Measurements from ENCODE around the gene TSPAN9.
"Not testable (repeated sequence)": the region's sequence is repeated elsewhere in the genome, so short reads cannot be mapped to it uniquely, and the experiment has no call there.

The TSPAN9 gene

DNA sequence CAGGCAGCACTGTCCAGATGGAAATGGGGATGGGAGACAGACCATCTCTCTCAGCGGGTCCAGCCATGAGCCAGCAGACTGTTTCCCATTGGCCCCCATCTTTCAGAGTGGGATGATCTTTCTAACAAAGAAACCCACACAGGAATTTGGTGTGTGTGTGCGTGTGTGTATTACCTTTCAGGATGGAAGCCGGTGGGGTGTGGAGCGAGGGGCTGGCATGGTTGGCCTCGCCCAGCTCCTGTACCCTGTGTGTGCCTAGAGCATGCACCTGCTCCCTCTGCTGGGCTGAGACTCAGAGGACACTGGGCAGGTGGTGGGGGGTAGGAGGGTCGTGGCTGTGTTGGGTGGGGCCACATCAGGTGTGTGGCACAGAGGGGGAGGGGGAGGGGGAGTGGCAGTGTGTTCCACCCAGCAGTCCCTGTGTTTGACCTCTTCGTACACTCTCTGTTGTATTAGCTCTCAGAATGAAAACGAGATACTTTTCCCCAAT lies 33.0 kb upstream of the TSPAN9 start:
- DNase-seq (ENCODE audit: low read depth in 3 of 3): no peak

DNA sequence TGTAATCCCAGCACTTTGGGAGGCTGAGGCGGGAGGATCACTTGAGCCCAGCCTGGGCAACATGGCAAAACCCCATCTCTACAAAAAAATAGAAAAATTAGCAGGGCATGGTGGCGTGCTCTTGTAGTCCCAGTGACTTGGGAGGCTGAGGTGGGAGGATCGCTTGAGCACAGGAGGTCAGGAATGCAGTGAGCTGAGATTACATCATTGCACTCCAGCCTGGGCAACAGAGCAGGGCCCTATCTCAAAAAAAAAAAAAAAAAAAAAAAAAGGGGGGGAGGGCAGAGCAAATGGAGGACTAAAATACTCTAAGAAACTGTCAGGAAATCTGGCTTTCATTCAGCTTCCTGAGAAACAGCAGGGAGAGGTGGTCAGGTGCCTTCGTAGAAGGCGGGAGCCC lies 31.7 kb upstream of the TSPAN9 start:
- no peak for DNase-seq (ENCODE audit: low read depth in 3 of 3)

DNA sequence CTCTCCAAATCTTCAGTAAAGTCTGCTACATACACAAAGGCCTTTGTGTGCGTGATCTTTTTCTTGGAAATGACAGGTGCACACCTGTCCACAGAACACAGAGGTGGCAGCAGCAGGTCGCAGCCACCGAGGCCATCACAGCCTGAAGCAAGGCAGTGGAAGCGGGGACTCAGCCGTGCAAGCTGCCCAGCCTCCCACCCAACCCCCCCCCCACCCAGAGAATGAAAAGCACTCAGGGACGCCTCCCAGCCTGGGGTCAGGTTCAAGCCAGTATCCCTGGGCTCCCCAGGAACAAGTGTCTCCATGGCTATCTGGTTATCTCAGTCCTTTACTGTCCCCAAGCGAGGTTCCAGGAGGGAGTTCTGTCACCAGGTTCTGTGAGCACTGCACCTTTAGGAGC lies 31.2 kb upstream of the TSPAN9 start:
- no peak for DNase-seq (ENCODE audit: low read depth in 3 of 3)

DNA sequence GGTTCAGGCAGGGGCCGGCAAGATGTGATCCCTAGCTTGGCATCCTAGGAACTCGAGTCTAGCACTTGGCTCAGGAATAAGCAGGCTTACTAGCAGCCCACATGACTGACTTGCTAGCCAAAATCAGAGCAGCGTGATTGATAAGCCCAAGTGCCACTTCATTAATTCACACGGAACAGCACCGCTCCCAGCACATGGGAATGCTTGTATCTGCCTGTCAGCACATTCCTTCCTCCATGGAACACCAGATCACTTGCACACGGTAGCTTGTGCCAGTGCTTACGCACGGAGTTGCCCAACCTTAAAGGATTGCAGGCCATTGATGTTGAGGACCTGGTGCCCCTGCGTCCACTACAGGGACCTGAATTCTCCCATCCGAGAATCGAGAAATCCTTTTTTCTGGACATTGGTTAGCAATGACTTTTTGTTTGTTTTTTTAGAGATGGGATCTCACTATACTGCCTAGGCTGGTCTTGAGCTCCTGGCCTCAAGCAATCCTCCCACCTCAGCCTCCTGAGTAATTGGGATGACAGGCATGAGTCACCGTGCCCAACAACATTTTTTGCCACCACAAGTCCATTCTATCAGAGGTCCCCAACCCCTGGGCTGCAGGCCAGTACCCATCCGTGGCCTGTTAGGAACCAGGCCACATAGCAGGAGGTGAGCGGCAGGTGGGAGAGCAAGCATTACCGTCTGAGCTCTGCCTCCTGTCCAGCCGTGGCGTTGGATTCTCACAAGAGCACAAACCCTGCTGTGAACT lies 30.6 kb upstream of the TSPAN9 start:
- no peak for DNase-seq (ENCODE audit: low read depth in 3 of 3)

DNA sequence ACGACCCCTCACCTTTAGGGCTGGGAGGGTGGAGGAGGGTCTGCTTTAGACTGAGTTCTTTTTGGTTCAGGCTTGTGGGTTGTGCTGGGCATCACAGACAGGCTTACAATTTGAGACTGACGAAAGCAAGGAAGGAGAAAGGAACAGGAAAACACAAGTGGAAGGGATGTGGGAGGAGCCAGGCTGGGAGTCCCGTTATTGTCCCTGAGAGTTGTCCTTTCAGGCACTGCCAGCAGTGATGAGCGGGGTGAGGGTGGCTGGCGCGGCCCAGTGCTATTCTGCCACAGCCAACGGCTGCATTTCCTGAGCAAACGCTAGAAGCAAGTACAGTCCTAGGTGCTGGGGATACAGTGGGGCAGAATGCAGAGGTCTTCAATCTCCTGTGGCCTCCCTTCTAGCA lies 29.2 kb upstream of the TSPAN9 start:
- DNase-seq (ENCODE audit: low read depth in 3 of 3): no peak

DNA sequence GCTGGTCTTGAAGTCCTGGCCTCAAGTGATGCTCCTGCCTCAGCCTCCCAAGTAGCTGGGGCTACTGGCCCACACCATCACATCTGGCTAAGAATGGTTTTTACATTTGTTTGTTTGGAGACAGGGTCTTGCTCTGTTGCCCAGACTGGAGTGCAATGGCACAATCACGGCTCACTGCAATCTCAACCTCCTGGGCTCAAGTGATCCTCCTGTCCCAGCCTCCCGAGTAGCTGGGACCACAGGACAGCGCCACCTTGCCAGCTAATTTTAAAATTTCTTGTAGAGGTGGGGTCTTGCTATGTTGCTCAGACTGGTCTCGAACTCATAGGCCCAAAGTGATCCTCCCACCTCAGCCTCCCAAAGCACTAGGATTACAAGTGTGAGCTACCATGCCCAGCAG lies 28.6 kb upstream of the TSPAN9 start:
- DNase-seq (ENCODE audit: low read depth in 3 of 3): no peak

DNA sequence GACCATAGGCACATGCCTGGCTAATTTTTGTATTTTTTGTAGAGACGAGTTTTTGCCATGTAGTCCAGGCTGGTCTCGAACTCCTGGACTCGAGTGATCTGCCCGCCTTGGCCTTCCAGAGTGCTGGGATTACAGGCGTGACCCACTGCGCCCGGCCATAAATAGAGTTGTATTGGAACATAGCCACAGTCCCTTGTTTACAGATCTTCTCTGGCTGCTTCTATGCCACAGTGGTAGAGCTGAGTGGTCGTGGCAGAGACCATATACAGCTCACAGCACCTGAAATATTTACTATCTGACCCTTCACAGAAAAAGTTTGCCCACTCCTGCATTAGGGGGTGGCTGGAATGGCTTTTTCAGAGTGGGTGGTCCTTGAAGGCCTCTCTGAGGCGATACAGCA lies 28.0 kb upstream of the TSPAN9 start:
- DNase-seq (ENCODE audit: low read depth in 3 of 3): no peak

DNA sequence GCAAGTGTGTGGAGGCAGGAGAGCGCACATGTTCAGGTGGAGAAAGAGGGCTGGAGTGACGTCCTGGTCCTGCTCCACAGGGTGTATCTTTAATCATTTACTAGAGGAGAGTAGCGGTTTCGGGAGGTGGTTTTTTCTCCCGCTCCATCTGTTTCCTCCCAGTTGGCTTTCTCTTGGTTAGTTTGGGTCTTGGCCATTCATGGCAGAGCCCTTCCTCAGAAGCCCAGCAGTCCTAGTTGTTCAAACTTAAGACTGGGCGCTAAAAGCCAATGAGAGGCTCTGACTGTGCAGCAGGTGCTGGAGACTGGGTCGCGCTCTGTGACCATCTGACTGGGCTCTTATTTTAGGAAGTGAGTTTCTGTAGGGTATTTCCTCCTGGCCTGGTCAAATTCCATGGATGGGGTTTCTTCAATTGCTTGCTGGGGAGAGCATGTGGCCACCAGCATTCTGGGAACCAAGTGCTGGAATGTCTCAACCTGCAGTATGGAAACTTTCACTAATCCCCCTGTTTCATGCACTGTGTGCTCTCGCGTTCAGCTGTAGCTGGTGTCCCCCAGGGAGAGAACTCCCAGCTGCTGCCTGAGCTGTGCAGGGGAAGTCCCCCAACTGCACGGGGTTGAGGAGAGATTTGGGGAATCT lies 27.4 kb upstream of the TSPAN9 start:
- DNase-seq (ENCODE audit: low read depth in 3 of 3): no peak

DNA sequence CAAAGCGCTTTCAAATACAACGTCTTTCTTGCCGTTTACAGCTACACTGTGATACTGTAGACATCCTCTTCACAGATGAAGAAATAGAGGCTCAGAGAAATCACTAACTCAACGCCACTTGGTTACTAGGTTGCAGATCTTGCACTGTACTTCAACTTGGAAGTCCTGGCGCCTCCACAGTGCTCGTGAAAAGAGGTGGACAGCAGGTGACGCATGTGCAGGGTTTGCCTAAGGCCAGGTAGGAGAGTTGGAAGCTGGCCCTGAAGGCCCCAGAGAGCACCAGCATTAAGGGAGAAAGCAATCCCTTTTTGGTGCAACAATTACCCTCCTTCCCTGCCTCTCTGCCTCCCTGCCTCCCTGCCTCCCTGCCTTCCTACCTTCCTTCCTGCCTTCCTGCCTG lies 22.8 kb upstream of the TSPAN9 start:
- no peak for DNase-seq (ENCODE audit: low read depth in 3 of 3)

DNA sequence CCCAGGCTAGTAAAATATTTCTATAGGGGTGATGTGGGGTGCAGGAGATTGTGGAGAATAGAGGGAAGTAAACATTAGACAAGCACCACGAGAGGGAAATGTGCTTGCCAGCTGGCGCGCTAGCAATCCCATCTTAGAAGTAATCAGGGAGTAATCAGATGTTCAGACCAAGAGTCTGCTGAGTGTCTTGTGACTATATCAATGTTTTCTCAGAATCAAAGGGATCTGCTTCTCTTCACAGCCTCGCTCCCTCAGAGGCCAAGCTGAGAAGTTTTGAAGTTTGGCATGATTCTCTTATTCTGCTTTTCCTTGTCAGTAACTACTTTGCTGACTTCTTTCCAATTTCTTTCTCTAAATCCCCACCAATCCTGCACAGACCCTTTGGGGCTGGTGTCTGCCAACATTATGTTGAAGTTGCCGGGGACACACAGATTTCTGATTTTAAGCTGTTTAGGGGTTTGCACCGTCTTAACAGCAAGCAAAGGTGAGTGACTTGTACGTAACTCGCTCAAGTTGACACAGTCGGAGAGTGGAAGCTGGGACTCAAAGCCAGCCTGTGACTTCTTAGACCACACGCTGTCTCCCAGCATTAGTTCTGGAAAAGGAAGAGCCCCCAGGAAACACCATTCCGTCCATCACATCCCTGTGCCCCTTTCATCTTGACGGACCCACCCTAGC lies 22.0 kb upstream of the TSPAN9 start:
- DNase-seq (ENCODE audit: low read depth in 3 of 3): no peak

DNA sequence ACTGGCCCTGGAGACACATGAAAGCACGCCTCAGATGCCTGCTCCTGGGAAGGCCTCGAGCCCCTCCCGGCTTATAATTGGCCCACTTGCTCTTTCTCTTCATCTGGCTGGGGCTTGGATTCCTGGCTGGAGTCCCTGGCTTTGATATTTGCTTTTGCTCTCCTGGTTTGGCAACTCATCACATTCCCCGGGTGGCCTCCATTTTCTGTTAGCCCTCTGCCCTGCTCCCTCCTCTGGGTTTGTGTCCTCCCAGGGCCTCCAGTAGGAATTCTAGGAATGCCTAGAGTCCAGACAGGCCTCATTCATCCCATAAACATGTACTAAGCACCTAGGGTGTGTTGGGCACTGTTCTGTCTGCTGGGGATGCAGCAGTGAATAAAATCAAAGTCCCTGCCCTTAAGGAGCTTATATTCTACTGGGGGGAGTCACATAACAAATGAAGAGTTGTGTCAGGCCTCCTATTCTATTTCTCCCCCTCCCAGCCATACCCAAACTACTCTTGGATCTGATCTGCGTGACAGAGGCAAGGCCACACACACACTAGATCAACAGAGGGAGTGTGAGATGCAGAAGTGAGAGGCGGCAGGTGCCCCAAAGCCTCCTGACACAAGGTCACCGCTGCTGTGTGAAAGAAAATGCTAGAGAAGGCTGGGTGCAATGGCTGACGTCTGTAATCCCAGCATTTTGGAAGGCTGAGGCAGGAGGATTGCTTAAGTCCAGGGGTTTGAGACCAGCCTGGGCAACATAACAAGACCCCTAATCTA lies 21.3 kb upstream of the TSPAN9 start:
- no peak for DNase-seq (ENCODE audit: low read depth in 3 of 3)

DNA sequence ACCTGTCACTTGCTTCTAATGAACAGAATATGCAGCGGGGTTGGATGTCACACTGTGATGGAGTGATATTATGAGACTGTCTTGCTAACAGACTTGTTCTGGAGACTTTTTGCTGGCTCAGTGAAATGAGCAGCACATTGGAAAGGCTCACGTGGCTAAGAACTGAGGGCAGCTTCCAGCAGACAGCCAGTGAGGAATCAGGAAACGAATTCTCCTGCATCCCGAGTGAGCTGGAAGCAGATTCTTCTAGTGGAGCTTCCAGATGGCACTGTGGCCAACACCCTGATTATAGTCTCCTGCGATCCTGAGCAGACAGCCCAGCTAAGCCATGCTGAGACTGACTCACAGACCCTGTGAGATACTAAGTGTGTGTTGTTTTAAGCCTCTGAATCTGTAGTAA lies 16.1 kb upstream of the TSPAN9 start:
- DNase-seq (ENCODE audit: low read depth in 3 of 3): no peak

DNA sequence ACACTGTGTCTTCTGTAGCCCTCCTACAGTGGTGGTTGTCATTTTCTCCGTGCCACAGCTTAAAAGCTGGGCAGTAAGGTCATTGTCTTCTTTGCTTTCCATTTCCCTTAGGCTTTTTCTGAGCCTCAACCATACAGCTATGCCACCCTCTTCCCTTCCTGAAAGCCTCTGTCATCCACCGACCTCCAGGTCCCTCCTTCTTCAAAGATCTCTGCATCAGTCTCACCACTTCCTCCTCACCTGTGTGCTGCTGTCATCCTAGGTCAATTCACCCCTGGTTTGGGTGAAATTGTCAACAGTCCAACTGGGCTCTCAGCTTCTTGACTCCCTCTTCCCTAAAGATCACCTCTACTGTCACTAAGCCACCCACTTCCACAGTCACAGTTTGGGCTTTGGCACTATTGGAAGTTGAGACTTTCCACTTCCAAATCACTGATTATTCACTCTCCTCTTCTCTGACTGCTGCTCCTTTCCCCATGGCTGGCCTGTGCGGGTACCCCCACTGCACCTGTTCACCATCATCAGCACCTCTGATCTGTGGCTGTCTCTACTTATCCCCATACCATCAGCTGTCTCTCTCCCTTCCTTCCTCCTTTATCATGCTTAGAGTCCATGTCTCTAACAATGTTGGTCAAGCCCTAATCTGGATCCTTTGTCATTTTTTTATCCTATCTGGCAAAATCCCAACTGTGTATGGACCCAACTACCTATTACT lies 15.5 kb upstream of the TSPAN9 start:
- DNase-seq (ENCODE audit: low read depth in 3 of 3): no peak

DNA sequence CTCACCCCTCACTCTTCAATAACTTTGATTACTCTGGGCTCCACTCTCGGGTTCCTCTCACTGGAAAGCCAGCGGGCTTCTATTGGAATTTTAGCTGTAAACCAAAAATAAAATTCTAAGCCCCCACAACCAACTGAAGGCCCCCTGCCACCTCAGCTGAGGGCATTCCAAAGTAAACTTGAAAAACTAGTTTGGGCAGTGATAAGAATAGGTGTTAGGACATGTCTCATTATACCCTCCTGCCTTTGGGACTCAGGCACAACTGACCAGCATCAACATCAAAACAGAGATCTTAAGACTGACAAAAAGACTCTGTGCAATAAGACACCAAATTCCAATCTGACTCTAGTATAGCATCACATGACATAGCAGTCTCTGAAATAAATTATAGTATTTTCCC lies 11.9 kb upstream of the TSPAN9 start:
- DNase-seq (ENCODE audit: low read depth in 3 of 3): no peak

DNA sequence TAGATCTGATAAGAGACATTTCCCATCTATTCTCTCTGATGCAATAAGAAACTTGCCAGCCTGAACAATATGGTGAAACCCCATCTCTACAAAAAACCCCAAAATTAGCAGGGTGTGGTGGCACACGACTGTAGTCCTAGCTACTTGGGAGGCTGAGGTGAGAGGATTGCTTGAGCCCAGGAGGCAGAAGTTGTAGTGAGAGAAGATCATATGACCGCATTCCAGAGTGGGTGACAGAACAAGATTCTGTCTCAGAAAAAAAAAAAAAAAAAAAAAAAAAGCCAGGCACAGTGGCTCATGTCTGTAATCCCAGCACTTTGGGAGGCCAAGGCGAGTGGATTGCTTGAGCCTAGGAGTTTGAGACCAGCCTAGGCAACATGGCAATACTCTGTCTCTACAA lies 11.3 kb upstream of the TSPAN9 start:
- DNase-seq (ENCODE audit: low read depth in 3 of 3): not testable (repeated sequence)

DNA sequence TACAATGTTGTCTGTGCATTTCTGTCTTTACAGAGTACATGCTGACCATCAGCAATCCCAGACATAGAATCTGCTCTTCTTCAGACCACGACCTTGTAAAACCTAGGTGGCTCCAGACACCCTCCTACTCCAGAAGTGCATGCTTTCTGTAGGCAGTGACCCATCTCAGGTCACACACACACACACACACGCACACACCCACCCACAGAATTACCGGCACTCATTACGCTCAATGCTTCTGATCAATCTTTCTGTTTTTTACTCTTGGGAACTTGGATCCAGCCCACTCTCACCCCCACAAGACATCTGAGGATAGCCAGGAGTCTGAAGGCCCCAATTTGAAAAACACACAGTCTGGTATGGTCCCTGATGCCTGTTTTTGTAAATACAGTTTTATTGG lies 7.5 kb upstream of the TSPAN9 start:
- no peak for DNase-seq (ENCODE audit: low read depth in 3 of 3)

DNA sequence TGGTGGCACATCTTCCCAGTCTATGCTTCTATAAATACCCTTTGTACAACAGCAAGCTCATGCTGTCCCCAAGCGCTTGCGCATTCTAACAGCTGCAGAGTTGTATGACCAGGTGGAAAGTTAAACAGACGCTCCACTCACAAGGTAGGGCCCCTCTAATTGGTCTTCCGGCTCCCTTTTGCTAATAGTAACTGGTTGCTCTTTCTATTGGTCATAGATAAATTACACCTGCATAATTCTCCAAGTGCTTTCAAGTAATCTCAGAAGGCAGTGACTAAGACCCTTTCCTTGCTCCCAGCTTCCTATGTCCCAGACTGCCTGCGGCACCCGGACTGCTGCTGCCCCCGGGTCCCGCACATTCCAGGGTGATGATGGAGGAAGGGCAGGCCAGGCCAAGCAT lies 6.1 kb upstream of the TSPAN9 start:
- DNase-seq (ENCODE audit: low read depth in 3 of 3): no peak

DNA sequence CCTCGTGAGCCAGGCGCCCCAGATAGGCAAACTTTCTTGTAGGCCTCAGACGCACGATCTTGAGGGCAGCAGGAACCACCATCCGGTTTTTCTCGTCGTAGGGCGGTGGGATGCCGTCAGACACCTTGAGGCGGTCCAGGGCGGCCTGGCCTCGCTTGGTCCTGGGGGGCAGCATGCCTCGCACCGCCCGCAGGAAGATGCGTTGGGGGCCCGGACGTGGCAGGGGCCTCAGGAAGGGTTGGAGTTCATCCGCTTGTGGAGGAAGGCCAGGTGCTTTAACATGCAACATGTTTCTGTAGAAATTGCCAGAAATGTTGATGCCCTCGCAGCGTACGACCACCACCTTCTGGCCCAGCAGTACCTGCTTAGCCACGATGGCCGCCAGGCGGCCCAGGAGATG lies 5.5 kb upstream of the TSPAN9 start:
- no peak for DNase-seq (ENCODE audit: low read depth in 3 of 3)

DNA sequence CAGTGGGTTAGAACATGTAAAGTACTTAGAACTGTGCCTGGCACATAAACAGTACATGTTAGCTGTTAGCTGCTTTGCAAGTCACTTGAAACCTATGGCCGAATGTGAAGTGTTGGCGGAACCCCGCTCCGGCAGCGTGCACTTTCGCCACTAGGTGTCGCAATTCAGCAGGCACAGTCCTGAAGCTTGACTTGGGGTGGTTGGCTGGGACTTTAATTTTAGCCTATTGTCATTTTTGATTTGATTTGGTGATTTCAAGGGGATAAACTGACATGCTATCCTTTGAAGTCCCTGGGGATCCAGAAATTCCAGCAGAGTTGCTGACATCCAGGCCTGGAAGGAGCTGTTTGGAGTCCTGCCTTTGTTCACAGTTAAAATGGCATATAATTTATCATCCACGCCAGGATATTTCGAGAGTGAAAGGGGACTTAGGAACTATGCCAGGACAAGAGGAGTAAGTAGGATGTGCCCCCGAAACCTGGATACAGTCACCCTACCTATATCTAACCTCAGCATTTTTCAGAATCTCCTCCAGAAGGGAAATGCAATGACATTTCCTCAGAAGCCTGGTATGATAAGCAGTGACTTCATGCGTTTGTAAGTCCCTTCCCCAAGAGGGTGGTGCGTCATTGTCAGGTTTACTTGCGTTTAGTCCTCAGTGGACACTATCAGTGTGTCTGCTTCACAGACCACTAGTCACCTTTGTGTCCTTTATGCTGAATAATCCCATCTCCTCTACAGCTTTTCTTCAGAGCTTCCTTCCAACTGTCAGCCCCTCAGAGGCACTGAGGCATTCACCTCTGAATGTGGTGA lies 3.5 kb upstream of the TSPAN9 start:
- peak; percentile 69 to 76 (median 70) for DNase-seq (ENCODE audit: low read depth in 3 of 3)

DNA sequence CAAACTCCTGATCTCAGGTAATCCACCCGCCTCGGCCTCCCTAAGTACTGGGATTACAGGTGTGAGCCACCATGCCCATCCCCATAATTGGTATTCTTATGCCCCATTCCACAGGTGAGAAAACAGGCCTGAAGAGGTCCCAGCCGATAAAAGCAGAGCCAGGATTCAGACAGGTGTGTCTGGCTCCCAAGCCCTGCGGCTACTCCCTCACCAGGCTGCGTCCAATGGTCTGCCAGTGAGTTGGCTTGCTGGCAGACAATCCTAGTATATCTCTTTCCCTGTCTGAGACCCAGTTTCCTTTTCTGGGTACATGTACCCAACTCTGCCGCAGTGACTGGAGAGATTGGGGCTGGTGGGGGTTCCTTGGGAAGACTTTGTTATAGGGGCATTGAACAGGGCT lies 1.9 kb upstream of the TSPAN9 start:
- DNase-seq (ENCODE audit: low read depth in 3 of 3): no peak

DNA sequence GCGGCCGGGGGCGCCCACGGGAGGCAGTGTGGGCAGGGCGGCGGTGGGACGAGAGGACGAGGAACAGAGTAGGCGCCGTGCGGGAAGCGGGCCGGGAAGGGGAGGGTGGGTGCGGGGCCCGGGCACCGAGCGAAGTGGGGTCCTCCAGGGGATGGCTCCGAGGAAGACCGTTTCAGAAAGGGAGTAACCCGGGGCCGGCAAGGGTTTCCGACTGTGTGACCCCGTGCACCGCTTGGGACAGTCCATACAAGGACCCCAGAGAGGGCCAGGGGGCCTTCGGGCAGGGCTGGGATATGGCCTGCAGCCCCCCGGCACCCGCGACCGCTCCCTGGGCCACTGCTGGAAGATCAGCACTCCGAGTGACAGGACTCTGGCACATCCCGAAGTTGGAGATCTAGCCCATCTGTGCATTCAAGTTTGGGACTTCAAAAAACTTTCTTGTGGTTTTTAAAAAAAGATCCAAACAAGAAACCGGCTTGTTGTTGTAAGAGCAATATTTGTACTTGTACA lies 448 bp downstream of the TSPAN9 start:
- peak in 1 of 3 donors; percentile 4 for DNase-seq (ENCODE audit: low read depth in 3 of 3)

Measured in stimulated activated CD4-positive, alpha-beta T cell treated with anti-CD3 and anti-CD28 coated beads, TNF-alpha, amount 100 ng/mL, for 48 hours (primary cell).